ENCODE results near the gene AKT3.
A peak's percentile ranks its signal among the peaks of the same experiment; 100 is the strongest.
"Not testable (repeated sequence)": the region's sequence is repeated elsewhere in the genome, so short reads cannot be mapped to it uniquely, and the experiment has no call there.

AKT3 gene

DNA sequence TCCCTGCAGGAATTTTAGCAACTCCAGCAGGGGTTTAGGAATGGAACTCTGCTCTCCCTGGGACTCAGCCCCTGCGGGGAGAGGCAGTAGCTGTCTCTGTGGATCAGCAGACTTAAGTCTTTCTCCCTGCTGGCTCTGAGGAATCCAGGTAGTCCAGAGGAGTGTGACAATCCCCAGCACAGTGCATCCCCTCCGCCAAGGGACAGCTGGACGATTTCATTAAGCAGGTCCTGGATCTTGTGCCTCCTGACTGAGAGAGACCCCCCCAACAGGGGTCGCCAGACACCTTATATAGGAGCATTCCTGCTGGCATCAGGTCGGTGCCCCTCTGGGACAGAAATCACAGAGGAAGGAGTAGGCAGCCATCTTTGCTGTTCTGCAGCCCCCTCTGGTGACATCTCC, 30.6 kb downstream of the AKT3 start:
- Histone ChIP-seq H3K27me3 (ENCODE audit: insufficient read depth, low read depth, severe bottlenecking) (no peaks in the 10 kb centered on the region), H3K4me3 (ENCODE audit: low read depth, low read length) (no peak overlapping the region), H3K36me3 (peaks cover 13% of the 10 kb centered on the region), H3K27ac (no peak overlapping the region), H3K9me3 (ENCODE audit: severe bottlenecking) (peaks cover 5% of the 10 kb centered on the region)
- TF ChIP-seq, protein P1, sequence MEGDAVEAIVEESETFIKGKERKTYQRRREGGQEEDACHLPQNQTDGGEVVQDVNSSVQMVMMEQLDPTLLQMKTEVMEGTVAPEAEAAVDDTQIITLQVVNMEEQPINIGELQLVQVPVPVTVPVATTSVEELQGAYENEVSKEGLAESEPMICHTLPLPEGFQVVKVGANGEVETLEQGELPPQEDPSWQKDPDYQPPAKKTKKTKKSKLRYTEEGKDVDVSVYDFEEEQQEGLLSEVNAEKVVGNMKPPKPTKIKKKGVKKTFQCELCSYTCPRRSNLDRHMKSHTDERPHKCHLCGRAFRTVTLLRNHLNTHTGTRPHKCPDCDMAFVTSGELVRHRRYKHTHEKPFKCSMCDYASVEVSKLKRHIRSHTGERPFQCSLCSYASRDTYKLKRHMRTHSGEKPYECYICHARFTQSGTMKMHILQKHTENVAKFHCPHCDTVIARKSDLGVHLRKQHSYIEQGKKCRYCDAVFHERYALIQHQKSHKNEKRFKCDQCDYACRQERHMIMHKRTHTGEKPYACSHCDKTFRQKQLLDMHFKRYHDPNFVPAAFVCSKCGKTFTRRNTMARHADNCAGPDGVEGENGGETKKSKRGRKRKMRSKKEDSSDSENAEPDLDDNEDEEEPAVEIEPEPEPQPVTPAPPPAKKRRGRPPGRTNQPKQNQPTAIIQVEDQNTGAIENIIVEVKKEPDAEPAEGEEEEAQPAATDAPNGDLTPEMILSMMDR (IDR thresholded peaks at IDR 0.05; ENCODE audit: low read depth, low read length): 0 out of 2 replicates have a peak, but pooled peaks have one; percentile 10
- DNase-seq: peak; percentile 49

DNA sequence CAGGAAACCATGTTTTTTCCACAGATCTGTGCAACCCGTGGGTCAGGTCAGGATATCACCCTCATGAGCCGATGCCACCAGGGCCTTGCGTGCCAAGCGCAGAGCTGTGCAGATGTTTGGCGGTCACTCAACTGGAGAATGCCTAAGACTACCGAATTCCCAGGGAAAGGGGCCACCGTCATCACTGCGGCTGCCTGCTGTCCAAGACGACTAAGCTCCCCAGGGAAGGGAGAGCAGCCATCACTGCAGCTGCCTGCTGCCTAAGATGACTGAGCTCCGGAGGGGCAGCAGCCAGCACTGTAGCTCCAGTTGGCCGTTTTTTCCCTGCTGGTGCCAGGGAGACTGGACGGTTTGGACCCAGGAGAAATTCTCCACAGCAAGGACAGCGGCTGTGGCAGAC, 31.1 kb downstream of the AKT3 start:
- Histone ChIP-seq H3K9me3 (ENCODE audit: severe bottlenecking) (peaks cover 5% of the 10 kb centered on the region), H3K27ac (no peak overlapping the region), H3K36me3 (peaks cover 13% of the 10 kb centered on the region), H3K27me3 (ENCODE audit: insufficient read depth, low read depth, severe bottlenecking) (no peaks in the 10 kb centered on the region), H3K4me3 (ENCODE audit: low read depth, low read length) (no peak overlapping the region)
- TF ChIP-seq, protein P1 (IDR thresholded peaks at IDR 0.05; ENCODE audit: low read depth, low read length): no peak
- DNase-seq: no peak

DNA sequence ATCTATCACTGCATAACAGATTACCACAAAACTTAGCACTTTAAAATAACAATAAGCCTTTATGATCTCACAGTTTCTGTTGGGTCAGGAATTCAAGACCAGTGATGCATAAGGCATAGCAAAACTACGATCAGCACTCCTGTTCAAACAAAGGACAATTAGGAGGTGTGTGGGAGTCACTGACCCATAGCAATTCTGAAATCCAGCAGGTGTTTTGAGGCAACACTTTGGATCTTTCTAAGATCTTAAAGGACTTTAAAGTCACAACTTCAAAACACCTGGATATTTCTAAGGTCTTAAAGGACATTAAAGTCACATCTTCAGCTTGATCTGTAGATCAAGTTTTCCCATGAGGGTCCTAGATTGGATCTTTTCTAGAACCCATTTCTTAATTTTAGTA, 35.3 kb downstream of the AKT3 start:
- peaks cover 2% of the 10 kb centered on the region for H3K9me3 ChIP-seq (ENCODE audit: severe bottlenecking)
- DNase-seq: no peak
- peaks cover 13% of the 10 kb centered on the region for H3K36me3 ChIP-seq
- no peak overlapping the region for H3K4me3 ChIP-seq (ENCODE audit: low read depth, low read length)
- no peaks in the 10 kb centered on the region for H3K27me3 ChIP-seq (ENCODE audit: insufficient read depth, low read depth, severe bottlenecking)
- H3K27ac ChIP-seq: no peak overlapping the region
- TF ChIP-seq, protein P1 (IDR thresholded peaks at IDR 0.05; ENCODE audit: low read depth, low read length): no peak

DNA sequence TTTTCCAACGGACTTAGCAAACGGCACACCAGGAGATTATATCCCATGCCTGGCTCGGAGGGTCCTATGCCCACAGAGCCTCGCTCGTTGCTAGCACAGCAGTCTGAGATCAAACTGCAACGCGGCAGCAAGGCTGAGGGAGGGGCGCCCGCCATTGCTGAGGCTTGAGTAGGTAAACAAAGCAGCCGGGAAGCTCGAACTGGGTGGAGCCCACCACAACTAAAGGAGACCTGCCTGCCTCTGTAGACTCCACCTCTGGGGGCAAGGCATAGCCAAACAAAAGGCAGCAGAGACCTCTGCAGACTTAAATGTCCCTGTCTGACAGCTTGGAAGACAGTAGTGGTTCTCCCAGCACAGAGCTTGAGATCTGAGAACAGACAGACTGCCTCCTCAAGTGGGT, 42.7 kb downstream of the AKT3 start:
- not testable (repeated sequence) for DNase-seq; H3K27me3 ChIP-seq (ENCODE audit: insufficient read depth, low read depth, severe bottlenecking); H3K9me3 ChIP-seq (ENCODE audit: severe bottlenecking); H3K36me3 ChIP-seq; H3K27ac ChIP-seq; H3K4me3 ChIP-seq (ENCODE audit: low read depth, low read length)

DNA sequence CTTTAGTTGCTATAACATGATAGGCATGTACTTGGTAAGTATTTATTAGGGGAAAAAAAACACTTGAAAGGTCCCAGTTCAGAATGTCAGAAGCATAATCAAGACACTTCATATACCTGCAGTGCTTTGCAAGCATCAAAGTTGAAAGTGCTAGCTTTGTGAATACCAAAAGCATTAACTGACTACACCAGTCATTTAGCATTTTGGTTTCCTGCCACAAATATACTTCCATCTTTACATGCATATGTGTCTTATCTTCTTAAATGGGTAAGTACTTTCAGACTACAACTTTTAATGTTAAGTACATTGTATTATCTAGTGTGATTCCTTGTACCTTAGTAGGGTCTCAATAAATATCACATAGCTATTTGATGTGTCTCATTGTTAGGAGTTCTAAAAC, 43.7 kb downstream of the AKT3 start:
- H3K4me3 ChIP-seq (ENCODE audit: low read depth, low read length): no peak overlapping the region
- H3K27me3 ChIP-seq (ENCODE audit: insufficient read depth, low read depth, severe bottlenecking): no peaks in the 10 kb centered on the region
- peaks cover 8% of the 10 kb centered on the region for H3K9me3 ChIP-seq (ENCODE audit: severe bottlenecking)
- H3K36me3 ChIP-seq: no peaks in the 10 kb centered on the region; the same call in 1 of the 2 replicates
- TF ChIP-seq, protein P1 (IDR thresholded peaks at IDR 0.05; ENCODE audit: low read depth, low read length): no peak
- H3K27ac ChIP-seq: no peak overlapping the region
- no peak for DNase-seq

DNA sequence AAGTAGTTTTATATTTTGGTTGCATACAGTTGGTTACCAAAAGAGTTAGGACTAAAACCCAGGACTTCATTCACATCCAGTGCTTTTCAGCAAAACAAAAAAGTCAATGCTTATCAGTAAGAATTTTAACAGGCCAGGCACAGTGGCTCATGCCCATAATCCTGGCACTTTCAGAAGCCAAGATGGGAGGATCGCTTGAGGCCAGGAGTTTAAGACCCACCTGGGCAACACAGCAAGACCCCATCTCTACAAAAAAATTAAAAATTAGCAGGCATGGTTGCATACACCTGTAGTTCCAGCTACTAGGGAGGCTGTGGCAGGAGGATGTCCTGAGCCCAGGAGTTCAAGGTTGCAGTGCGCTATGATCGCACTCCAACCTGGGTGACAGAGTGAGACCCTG, 47.3 kb downstream of the AKT3 start:
- Histone ChIP-seq H3K9me3 (ENCODE audit: severe bottlenecking) (peaks cover 5% of the 10 kb centered on the region), H3K36me3 (no peaks in the 10 kb centered on the region; the same call in 1 of the 2 replicates), H3K4me3 (ENCODE audit: low read depth, low read length) (no peak overlapping the region), H3K27ac (no peak overlapping the region), H3K27me3 (ENCODE audit: insufficient read depth, low read depth, severe bottlenecking) (no peaks in the 10 kb centered on the region)
- DNase-seq: no peak
- TF ChIP-seq, protein P1 (IDR thresholded peaks at IDR 0.05; ENCODE audit: low read depth, low read length): no peak
